GM23248 (cell line): ENCODE results near the gene EIF4G3. TPM values are rescaled to one million over a fixed set of nuclear protein-coding genes. Genes with fewer than 3 reads are reported as not detected.
"Not testable (repeated sequence)": the region's sequence is repeated elsewhere in the genome, so short reads cannot be mapped to it uniquely, and the experiment has no call there.

Experiments
- DNase-seq: peaks from one replicate; pipeline ENCODE4 v3.0.0-alpha.2; 2015
- H2AFZ ChIP-seq: fragments of 200-600 bp; sonication (generic); 2 replicates; pipeline ENCODE4 v1.6.1; 2016; ENCODE audit warnings: antibody characterized with exemption
- H3F3A ChIP-seq: fragments of 200-600 bp; sonication (generic); 2 replicates; pipeline ENCODE4 v1.6.1; 2016; ENCODE audit warnings: mild to moderate bottlenecking, antibody characterized with exemption, mixed run types; ENCODE audit not compliant: insufficient read depth
- H3K27ac ChIP-seq: fragments of 200-600 bp; sonication (generic); 2 replicates; pipeline ENCODE4 v1.5.1; 2016; ENCODE audit warnings: mild to moderate bottlenecking
- H3K27me3 ChIP-seq: fragments of 200-600 bp; sonication (generic); replicated peaks from 2 replicates; pipeline ENCODE4 v1.6.1; 2016; ENCODE audit warnings: mild to moderate bottlenecking; ENCODE audit not compliant: insufficient read depth
- H3K36me3 ChIP-seq: fragments of 200-600 bp; sonication (generic); 2 replicates; pipeline ENCODE4 v1.6.1; 2016; ENCODE audit warnings: low read depth, mild to moderate bottlenecking
- H3K4me1 ChIP-seq: fragments of 200-600 bp; sonication (generic); 2 replicates; pipeline ENCODE4 v1.6.1; 2016; ENCODE audit warnings: mild to moderate bottlenecking; ENCODE audit not compliant: insufficient read depth
- H3K4me2 ChIP-seq: fragments of 200-600 bp; sonication (generic); one replicate; pipeline ENCODE4 v1.6.1; 2016; ENCODE audit warnings: mild to moderate bottlenecking; ENCODE audit not compliant: unreplicated experiment
- H3K4me3 ChIP-seq: fragments of 200-600 bp; sonication (generic); 2 replicates; pipeline ENCODE4 v1.5.1; 2016; ENCODE audit warnings: mild to moderate bottlenecking
- H3K79me2 ChIP-seq: fragments of 200-600 bp; sonication (generic); 2 replicates; pipeline ENCODE4 v1.6.1; 2016; ENCODE audit warnings: mild to moderate bottlenecking; ENCODE audit not compliant: insufficient read depth
- H3K9ac ChIP-seq: fragments of 200-600 bp; sonication (generic); 2 replicates; pipeline ENCODE4 v1.6.1; 2016; ENCODE audit warnings: mild to moderate bottlenecking
- H3K9me2 ChIP-seq: fragments of 200-600 bp; sonication (generic); 2 replicates; pipeline ENCODE4 v1.6.1; 2016; ENCODE audit warnings: mixed run types, mild to moderate bottlenecking, moderate library complexity; ENCODE audit not compliant: insufficient read depth
- H3K9me3 ChIP-seq: fragments of 200-600 bp; sonication (generic); one replicate; pipeline ENCODE4 v1.6.1; 2017; ENCODE audit warnings: low read depth
- H4K20me1 ChIP-seq: fragments of 200-600 bp; sonication (generic); 2 replicates; pipeline ENCODE4 v1.6.0; 2016; ENCODE audit not compliant: insufficient read depth
- EZH2 ChIP-seq: fragments of 200-600 bp; sonication (generic); IDR thresholded peaks from 2 replicates; pipeline ENCODE4 v1.6.1; 2018; ENCODE audit warnings: antibody characterized with exemption, mild to moderate bottlenecking; ENCODE audit not compliant: insufficient read depth, poor library complexity, severe bottlenecking
- EZH2phosphoT487 ChIP-seq: fragments of 200-600 bp; sonication (generic); IDR thresholded peaks from 2 replicates; pipeline ENCODE4 v1.6.1; 2018; ENCODE audit warnings: antibody characterized with exemption, moderate library complexity, mild to moderate bottlenecking, low read depth; ENCODE audit not compliant: insufficient read depth
- WGBS, 2 experiments: methylation state at CpG; one replicate each; pipeline ENCODE4 v1.1.6; 2015 to 2017; ENCODE audit warnings: low lambda C conversion rate in 2 of 2, low coverage in 1 of 2; ENCODE audit errors: missing lambda C conversion rate in 2 of 2; 5-methylcytosine and 5-hydroxymethylcytosine counted together
- in situ Hi-C: fragments of 300-500 bp; cut with MboI; formaldehyde crosslinking; loops from 2 replicates; pipeline ENCODE4 v1.15.0; 2020
- polyA plus RNA-seq: library from polyadenylated mRNA; unstranded; fragments of >200 nt; fragmentation: Nextera tagmentation; extraction: Ambion mirVana; gene quantifications from 2 replicates; pipeline ENCODE4 v1.2.1, GENCODE V29; 2016
- total RNA-seq: library from RNA; depleted of rRNA; stranded (reverse); fragments of >200 nt; shearing (Covaris generic); gene quantifications from 2 replicates; pipeline ENCODE4 v1.2.3, GENCODE V29; 2014

EIF4G3 gene
- total and polyA plus RNA-seq, 2 experiments from 2014 or later, result 24.0 to 43.1 TPM

DNA sequence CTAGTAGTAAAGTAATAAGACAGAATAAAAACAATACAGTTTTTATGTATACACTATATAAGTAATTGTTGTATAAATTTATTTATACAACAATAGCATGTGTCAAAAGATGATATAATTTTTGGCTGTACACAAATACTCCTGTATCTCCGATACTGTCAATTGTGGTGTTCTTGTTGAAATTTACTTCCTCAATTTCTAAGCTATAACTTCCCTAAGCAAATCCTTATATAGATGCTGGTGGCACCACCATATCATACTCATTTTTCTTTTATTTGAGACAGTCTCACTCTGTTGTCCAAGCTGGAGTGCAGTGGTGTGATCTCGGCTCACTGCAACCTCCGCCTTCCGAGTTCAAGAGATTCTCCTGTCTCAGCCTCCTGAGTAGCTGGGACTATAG lies 248.6 kb downstream of the EIF4G3 start:
- Histone ChIP-seq H3K4me2 (no peak overlapping the region), H3K9me3 (no peaks in the 10 kb centered on the region), H3K79me2 (peaks cover 16% of the 10 kb centered on the region; the same call in 1 of the 2 replicates), H3K36me3 (peaks cover 25% of the 10 kb centered on the region), H3K9me2 (no peaks in the 10 kb centered on the region), H3K27me3 (no peaks in the 10 kb centered on the region), H3K9ac (no peak overlapping the region), H3K4me1 (no peaks in the 10 kb centered on the region), H3F3A (no peaks in the 10 kb centered on the region; the same call in 1 of the 2 replicates), H4K20me1 (no peaks in the 10 kb centered on the region), H3K4me3 (no peak overlapping the region), H3K27ac (no peak overlapping the region), H2AFZ (no peak overlapping the region)
- in situ Hi-C loops, result no loop called here
- TF ChIP-seq EZH2 (no peak), EZH2phosphoT487 (no peak)
- no peak for DNase-seq
- 92 to 96% methylated on average over 4 of the region's 4 CpGs for WGBS, 2 experiments

- no peaks in the 10 kb centered on the region for H3K9me3 ChIP-seq
- no peaks in the 10 kb centered on the region for H3K36me3 ChIP-seq
- no peak overlapping the region for H3K27ac ChIP-seq
- 95 to 97% methylated on average over 3 of the region's 3 CpGs for WGBS, 2 experiments
- H2AFZ ChIP-seq, result no peak overlapping the region
- no peak for TF ChIP-seq EZH2phosphoT487
- no peak for TF ChIP-seq EZH2
- DNase-seq, result no peak
- H3K9ac ChIP-seq, result no peak overlapping the region
- H3K79me2 ChIP-seq, result 0 out of 2 replicates have a peak, but pooled peaks cover 11% of the 10 kb centered on the region
- no peaks in the 10 kb centered on the region for H4K20me1 ChIP-seq
- in situ Hi-C loops, result no loop called here
- no peaks in the 10 kb centered on the region for H3K4me1 ChIP-seq
- no peaks in the 10 kb centered on the region for H3K27me3 ChIP-seq
- H3F3A ChIP-seq, result no peaks in the 10 kb centered on the region; the same call in 1 of the 2 replicates
- H3K4me3 ChIP-seq, result no peak overlapping the region
- no peaks in the 10 kb centered on the region for H3K9me2 ChIP-seq
- no peak overlapping the region for H3K4me2 ChIP-seq
Observed at GRCh38 chr1:20921285-20921684, 255.4 kb downstream of the EIF4G3 start.

DNA sequence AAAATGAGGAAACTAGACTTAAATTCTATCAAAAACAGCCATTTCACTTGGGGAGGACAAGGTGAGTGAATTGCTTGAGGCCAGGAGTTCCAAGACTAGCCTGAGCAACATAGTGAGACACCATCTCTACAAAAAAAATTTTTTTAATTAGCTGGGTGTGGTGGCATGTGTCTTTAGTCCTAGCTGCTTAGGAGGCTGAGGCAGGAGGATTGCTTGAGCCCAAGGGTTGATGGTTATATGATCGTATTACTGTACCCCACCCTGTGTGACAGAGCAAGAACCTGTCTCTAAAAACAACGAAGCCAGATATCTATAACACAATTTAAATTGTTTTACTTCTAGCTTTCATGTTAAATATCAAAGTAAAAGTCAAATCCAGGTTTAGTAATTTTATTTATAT lies 263.5 kb downstream of the EIF4G3 start:
- Histone ChIP-seq H3K36me3 (no peaks in the 10 kb centered on the region), H3K79me2 (0 out of 2 replicates have a peak, but pooled peaks cover 13% of the 10 kb centered on the region), H3K9me2 (no peaks in the 10 kb centered on the region), H3K4me1 (no peaks in the 10 kb centered on the region), H3K27ac (no peak overlapping the region), H2AFZ (no peak overlapping the region), H3K4me2 (no peak overlapping the region), H3F3A (no peaks in the 10 kb centered on the region), H3K9me3 (no peaks in the 10 kb centered on the region), H3K9ac (no peak overlapping the region), H3K27me3 (no peaks in the 10 kb centered on the region), H4K20me1 (no peaks in the 10 kb centered on the region), H3K4me3 (no peak overlapping the region)
- DNase-seq, result no peak
- WGBS, 2 experiments, result 97 to 99% methylated on average over 2 of the region's 2 CpGs
- no peak for TF ChIP-seq EZH2phosphoT487
- TF ChIP-seq EZH2, result no peak
- in situ Hi-C loops, result no loop called here

GRCh38 chr1:20907526-20907925 lies 269.2 kb downstream of the EIF4G3 start:
- H3K27ac ChIP-seq, H3K9me2 ChIP-seq, H4K20me1 ChIP-seq, in situ Hi-C loops, H3K9ac ChIP-seq, H3K9me3 ChIP-seq, H2AFZ ChIP-seq, DNase-seq, H3K4me3 ChIP-seq, H3K27me3 ChIP-seq, H3F3A ChIP-seq, H3K4me1 ChIP-seq, H3K4me2 ChIP-seq: not testable (repeated sequence)
- Histone ChIP-seq H3K36me3 (peaks cover 18% of the 10 kb centered on the region), H3K79me2 (peaks cover 20% of the 10 kb centered on the region)
- WGBS, 2 experiments, result 92 to 98% methylated on average over 2 of the region's 2 CpGs

GRCh38 chr1:20903437-20903836 lies 273.3 kb downstream of the EIF4G3 start:
- no peak overlapping the region for H3K4me3 ChIP-seq
- H3K9ac ChIP-seq, result no peak overlapping the region
- no peaks in the 10 kb centered on the region for H3K9me3 ChIP-seq
- H3K27ac ChIP-seq, result no peak overlapping the region
- H4K20me1 ChIP-seq, result no peaks in the 10 kb centered on the region
- H3F3A ChIP-seq, result no peaks in the 10 kb centered on the region
- DNase-seq, result peak; percentile 24
- H3K4me1 ChIP-seq, result peaks cover 7% of the 10 kb centered on the region; the same call in 1 of the 2 replicates
- 94 to 95% methylated on average over 2 of the region's 2 CpGs for WGBS, 2 experiments
- H3K4me2 ChIP-seq, result no peak overlapping the region
- in situ Hi-C loops, result no loop called here
- H3K36me3 ChIP-seq, result peaks cover 27% of the 10 kb centered on the region
- H3K27me3 ChIP-seq, result no peaks in the 10 kb centered on the region
- no peaks in the 10 kb centered on the region for H3K9me2 ChIP-seq
- TF ChIP-seq EZH2, result no peak
- TF ChIP-seq EZH2phosphoT487, result no peak
- no peak overlapping the region for H2AFZ ChIP-seq
- H3K79me2 ChIP-seq, result peaks cover 12% of the 10 kb centered on the region
